ENCODE measurements around the gene LTA4H. TPM values are rescaled to one million over a fixed set of nuclear protein-coding genes. Genes with fewer than 3 reads are reported as not detected.

The LTA4H gene
- total RNA-seq (2012; rRNA removed) (41.0 and 76.7 TPM in 2 replicates), polyA plus RNA-seq (2012; rRNA removed) (37.9 and 43.3 TPM in 2 replicates), Bru-seq, nascent RNA (percentile 48 among the genes with signal in this experiment), BruChase-seq, experiment 1, labeled RNA remaining after a 6-hour chase (percentile 53 among the genes with signal in this experiment), BruChase-seq, experiment 2, labeled RNA remaining after a 2-hour chase (percentile 49 among the genes with signal in this experiment)
- polyA plus RNA-seq (2012; cell fraction: cytosol; rRNA removed), result 11.4 and 13.1 TPM in 2 replicates
- polyA plus RNA-seq (2012; cell fraction: nucleus; rRNA removed; ENCODE audit: low replicate concordance), result 11.4 and 73.3 TPM in 2 replicates
- long read RNA-seq, transcript LTA4H-201 (19 exons, 2,139 nt), result major isoform, 53 of 62 reads
- long read RNA-seq, partial matches to known transcripts, result 3 of 62 reads
- long read RNA-seq, other reads (novel, unspliced or antisense), result 6 of 62 reads

GRCh38 chr12:96035283-96036236, at the start of gene LTA4H:
Gene LTA4H, minus strand, starts transcription at chr12:96035587. Its CDS starts 68 bp downstream, at chr12:96035519.
- Histone ChIP-seq H4K5ac (ENCODE audit: low read depth, low read length) (peak within 1 kb of the TSS; percentile 65; the same call in 1 of the 2 replicates), H3K79me1 (ENCODE audit: low read depth in 1 of 2, low read length in 2 of 2) (peaks cover 4 to 8% of the 10 kb centered on the region in 2 experiments; a peak in 3 of 4 replicates), H3K23ac (ENCODE audit: low read depth, low read length) (peak within 1 kb of the TSS; percentile 76), H3K18ac (ENCODE audit: low read depth, low read length) (no peak within 1 kb of the TSS; the same call in 1 of the 2 replicates), H3K36me3 (ENCODE audit: control insufficient read depth, insufficient read depth, low read length) (no peaks in the 10 kb centered on the region), H2AK5ac (ENCODE audit: low read depth, low read length) (no peak within 1 kb of the TSS; the same call in 1 of the 2 replicates), H2BK120ac (ENCODE audit: low read depth, low read length) (peak within 1 kb of the TSS; percentile 60), H3K9ac (ENCODE audit: low read depth, low read length) (peak within 1 kb of the TSS; percentile 71), H2BK20ac (ENCODE audit: low read depth, low read length) (peak within 1 kb of the TSS; percentile 78; the same call in 1 of the 2 replicates), H4K20me1 (ENCODE audit: insufficient read depth, low read length) (no peaks in the 10 kb centered on the region), H2AK9ac (replicated peaks; ENCODE audit: low read depth, low read length, poor library complexity) (peak within 1 kb of the TSS; percentile 91), H4K91ac (ENCODE audit: insufficient read depth, low read depth, low read length) (peak within 1 kb of the TSS; percentile 84; the same call in 1 of the 2 replicates), H3K56ac (ENCODE audit: extremely low read depth, insufficient read depth, low read length) (peak within 1 kb of the TSS; percentile 64), H4K8ac (ENCODE audit: low read depth in 2 of 2, low read length in 2 of 2) (peak within 1 kb of the TSS; percentile 50 to 89), H3K4me1 (ENCODE audit: control insufficient read depth, insufficient read depth, low read length) (0 out of 2 replicates have a peak, but pooled peaks cover 2% of the 10 kb centered on the region), H2BK5ac (ENCODE audit: low read depth, low read length, poor library complexity, severe bottlenecking) (peak within 1 kb of the TSS; percentile 64), H3K4me2 (ENCODE audit: low read depth, low read length) (peak within 1 kb of the TSS; percentile 83), H3K4ac (ENCODE audit: low read depth, low read length) (peak within 1 kb of the TSS; percentile 61), H2BK15ac (ENCODE audit: low read depth, low read length) (peak within 1 kb of the TSS; percentile 76; the same call in 1 of the 3 replicates), H3K27me3 (ENCODE audit: control insufficient read depth, insufficient read depth, low read length) (no peaks in the 10 kb centered on the region), H3K27ac (ENCODE audit: insufficient read depth, low read length) (peak within 1 kb of the TSS; percentile 54), H3K4me3 (ENCODE audit: insufficient read depth, low read depth, low read length) (peak within 1 kb of the TSS; percentile 87), H3K9me3 (ENCODE audit: control insufficient read depth, insufficient read depth, low read length) (no peaks in the 10 kb centered on the region), H2AFZ (replicated peaks; ENCODE audit: low read length, poor library complexity) (peak within 1 kb of the TSS; percentile 97), H3K14ac (replicated peaks; ENCODE audit: low read depth, low read length) (peak within 1 kb of the TSS; percentile 54), H3K9me1 (ENCODE audit: insufficient read depth, low read length) (no peaks in the 10 kb centered on the region)
- no TSS peak for BruUV-seq (replicated peaks)
- WGBS, 2 experiments (ENCODE audit: extremely low coverage in 2 of 2, insufficient read length in 1 of 2), result 1% methylated on average over 26 of the region's 55 CpGs; no CpG with 5 or more reads in 1 of the 2 experiments
- ATAC-seq (ENCODE audit: low read depth) (peak; percentile 96), DNase-seq (peak; percentile 98)
- intact Hi-C loops (cut with micrococcal nuclease) (loop anchor here (1.0 to 5.0 kb wide), 2 partner anchors 162 to 365 kb away; partner anchors contain the start of gene CDK17), in situ Hi-C loops (cut with MboI; ENCODE audit: low sequenced_read_pairs) (no loop called here), dilution Hi-C loops (cut with HindIII; ENCODE audit: low sequenced_read_pairs, unreplicated experiment) (no loop called here)
- ChIA-PET CTCF (interaction anchor here (0.5 kb wide), 1 partner anchor 83 kb away, joined by 3 read pairs; no protein-coding TSS in a partner anchor), POLR2A (ENCODE audit: unreplicated experiment) (interaction anchor here (0.6 kb wide), 1 partner anchor 525 kb away, joined by 13 read pairs; no protein-coding TSS in a partner anchor)
- TF ChIP-seq CHD1 (IDR thresholded peaks at IDR 0.05; ENCODE audit: low read depth, low read length) (peak; percentile 85; the same call in 1 of the 2 replicates), BHLHE40 (IDR thresholded peaks at IDR 0.05; ENCODE audit: low read depth, low read length) (0 out of 2 replicates have a peak, but pooled peaks have one; percentile 7), RCOR1 (IDR thresholded peaks at IDR 0.05; ENCODE audit: insufficient replicate concordance, low read length) (no peak), POLR2A (IDR thresholded peaks at IDR 0.05; ENCODE audit: low read depth, low read length) (peak; percentile 66; the same call in 1 of the 2 replicates), FOS (IDR thresholded peaks at IDR 0.05; ENCODE audit: low read depth, low read length) (peak; percentile 97), CTCF (conservative IDR thresholded peaks at IDR 0.05; ENCODE audit: low read depth, low read length) (no peak), MXI1 (IDR thresholded peaks at IDR 0.05; ENCODE audit: borderline replicate concordance, low read depth, low read length) (peak; percentile 69; the same call in 1 of the 2 replicates), ELK1 (IDR thresholded peaks at IDR 0.05; ENCODE audit: borderline replicate concordance, low read depth, low read length) (no peak), SMC3 (IDR thresholded peaks at IDR 0.05; ENCODE audit: low read depth, low read length) (no peak), RFX5 (IDR thresholded peaks at IDR 0.05; ENCODE audit: low read depth, low read length) (no peak), MAFK (IDR thresholded peaks at IDR 0.05; ENCODE audit: low read depth, low read length) (no peak)

Measured in IMR-90 (cell line).